B cell (primary cell): ENCODE results near the gene LMNTD2. TPM values are rescaled to one million over a fixed set of nuclear protein-coding genes. Genes with fewer than 3 reads are reported as not detected.

Experiments
- ATAC-seq: fragments of 200-7000 bp; cut with Tn5 transposase; one replicate; pipeline ENCODE4 v1.10.0; 2021; ENCODE audit warnings: low read depth, mild to moderate bottlenecking, moderate number of reproducible peaks, moderate library complexity
- CTCF ChIA-PET: fragments of 350-600 bp; sonication (Branson Sonifier 250); formaldehyde crosslinking; loops from one replicate; lab custom pipeline; 2021; ENCODE audit warnings: antibody characterized with exemption, inconsistent platforms; lab: Charles Lee
- POLR2A ChIA-PET: fragments of 350-600 bp; sonication (Branson Sonifier 250); formaldehyde crosslinking; loops from one replicate; lab custom pipeline; 2021; ENCODE audit warnings: antibody characterized with exemption; lab: Charles Lee
- DNase-seq: peaks from one replicate; pipeline ENCODE4 v3.0.0; 2013
- H2AFZ ChIP-seq: 2 replicates; pipeline ENCODE4 v1.6.1; 2012; ENCODE audit warnings: mild to moderate bottlenecking, low read depth, low read length; ENCODE audit not compliant: insufficient read depth, poor library complexity, severe bottlenecking
- H3K27ac ChIP-seq, 2 donors: 1 replicate in 1 of 2; 2 replicates in 1 of 2; pipeline ENCODE4 v1.5.1; 2012 to 2013; ENCODE audit warnings: low read length in 2 of 2, mild to moderate bottlenecking in 2 of 2, moderate library complexity in 1 of 2
- H3K27me3 ChIP-seq, 4 experiments: fragments of 200-600 bp in 1 of 4; sonication (generic) in 1 of 4; replicated peaks in 1 of 4; 1 replicate in 2 of 4; 2 replicates in 2 of 4; pipeline versions ENCODE4 v1.6.1 to v1.7.0; 2013 to 2016; ENCODE audit warnings: low read length in 3 of 4, mild to moderate bottlenecking in 2 of 4, mixed read lengths in 1 of 4, moderate library complexity in 1 of 4; ENCODE audit not compliant: insufficient read depth in 4 of 4, control insufficient read depth in 3 of 4; ENCODE audit errors: control extremely low read depth in 1 of 4
- H3K36me3 ChIP-seq, 2 experiments: replicated peaks in 1 of 2; 1 replicate in 1 of 2; 2 replicates in 1 of 2; pipeline versions ENCODE4 v1.6.1 to v1.7.1; 2013; ENCODE audit warnings: low read length in 1 of 2; ENCODE audit not compliant: insufficient read depth in 2 of 2, control insufficient read depth in 1 of 2; ENCODE audit errors: control extremely low read depth in 1 of 2, extremely low read depth in 1 of 2
- H3K4me1 ChIP-seq, 2 donors: fragments of 200-600 bp in 1 of 2; sonication (generic) in 1 of 2; 1 replicate in 1 of 2; 2 replicates in 1 of 2; pipeline versions ENCODE4 v1.5.1 to v1.6.1; 2013 to 2017; ENCODE audit warnings: low read length in 2 of 2; ENCODE audit not compliant: control insufficient read depth in 2 of 2, insufficient read depth in 2 of 2
- H3K4me2 ChIP-seq: replicated peaks from 2 replicates; pipeline ENCODE3; 2012; ENCODE audit warnings: mild to moderate bottlenecking, low read depth, low read length; ENCODE audit not compliant: poor library complexity, severe bottlenecking
- H3K4me3 ChIP-seq, 5 experiments: fragments of 200-600 bp in 1 of 5; sonication (generic) in 1 of 5; 1 replicate in 3 of 5; 2 replicates in 2 of 5; pipeline versions ENCODE4 v1.5.1 to v1.7.0; 2011 to 2016; ENCODE audit warnings: low read length in 4 of 5, mild to moderate bottlenecking in 4 of 5, low read depth in 2 of 5, control low read depth in 1 of 5, moderate library complexity in 1 of 5; ENCODE audit not compliant: insufficient read depth in 1 of 5; ENCODE audit errors: control extremely low read depth in 1 of 5, extremely low read depth in 1 of 5
- H3K79me2 ChIP-seq: fragments of 200-600 bp; sonication (generic); one replicate; pipeline ENCODE4 v1.6.0; 2016; ENCODE audit warnings: low read length; ENCODE audit not compliant: control insufficient read depth, insufficient read depth
- H3K9ac ChIP-seq: fragments of 200-600 bp; sonication (generic); 2 replicates; pipeline ENCODE4 v1.6.1; 2017; ENCODE audit warnings: mild to moderate bottlenecking, low read length, moderate library complexity
- H3K9me3 ChIP-seq, 3 donors: one replicate each; pipeline versions ENCODE4 v1.6.1 to v1.7.1; 2013; ENCODE audit warnings: low read length in 2 of 3; ENCODE audit not compliant: control insufficient read depth in 2 of 3, insufficient read depth in 1 of 3; ENCODE audit errors: control extremely low read depth in 1 of 3
- H4K20me1 ChIP-seq: 2 replicates; pipeline ENCODE4 v1.6.0; 2012; ENCODE audit warnings: mild to moderate bottlenecking, low read length; ENCODE audit not compliant: insufficient read depth, control insufficient read depth, poor library complexity, severe bottlenecking
- H3K27ac Mint-ChIP-seq: one replicate; pipeline ENCODE4 v1.8.0; 2021; ENCODE audit warnings: mixed read lengths
- H3K27me3 Mint-ChIP-seq: one replicate; pipeline ENCODE4 v1.8.0; 2021; ENCODE audit warnings: mixed read lengths
- H3K4me1 Mint-ChIP-seq: one replicate; pipeline ENCODE4 v1.8.0; 2021; ENCODE audit warnings: mixed read lengths
- H3K4me3 Mint-ChIP-seq: one replicate; pipeline ENCODE4 v1.8.0; 2021; ENCODE audit warnings: mixed read lengths
- H3K9me3 Mint-ChIP-seq: one replicate; pipeline ENCODE4 v1.8.0; 2022; ENCODE audit warnings: mixed read lengths; ENCODE audit not compliant: insufficient read depth
- EZH2 ChIP-seq: IDR thresholded peaks from 2 replicates; pipeline ENCODE4 v1.6.1; 2012; ENCODE audit warnings: borderline replicate concordance, low read depth, mild to moderate bottlenecking, moderate library complexity, low read length; ENCODE audit not compliant: insufficient read depth, poor library complexity, severe bottlenecking
- WGBS: methylation state at CpG from one replicate; pipeline ENCODE4 v1.1.5; 2013; ENCODE audit warnings: missing lambda C conversion rate; ENCODE audit not compliant: insufficient coverage; 5-methylcytosine and 5-hydroxymethylcytosine counted together
- intact Hi-C: fragments of 100-400 bp; cut with micrococcal nuclease; formaldehyde crosslinking; loops from one replicate; pipeline ENCODE4 v1.10.0; 2022
- polyA plus RNA-seq: library from polyadenylated mRNA; depleted of rRNA; stranded (reverse); fragments of >200 nt; gene quantifications from 2 replicates; pipeline ENCODE4 v1.2.3, GENCODE V29; 2012
- total RNA-seq, 2 donors: library from RNA; stranded (reverse); fragments of 120-200 nt in 1 of 2; gene quantifications; 1 replicate in 1 of 2; 2 replicates in 1 of 2; pipeline versions ENCODE4 v1.2.3 to v1.2.4, GENCODE V29; 2013 to 2022
- TF ChIP-seq, protein P1 (sequence below): fragments of 200-600 bp; IDR thresholded peaks from one replicate; pipeline ENCODE4 v1.8.0; 2022; ENCODE audit warnings: antibody characterized with exemption, mild to moderate bottlenecking

LMNTD2 gene
- total and polyA plus RNA-seq, 2 donors (not counting 1 experiment from before 2014, with no cell fraction given), result 21.4 to 29.6 TPM

DNA sequence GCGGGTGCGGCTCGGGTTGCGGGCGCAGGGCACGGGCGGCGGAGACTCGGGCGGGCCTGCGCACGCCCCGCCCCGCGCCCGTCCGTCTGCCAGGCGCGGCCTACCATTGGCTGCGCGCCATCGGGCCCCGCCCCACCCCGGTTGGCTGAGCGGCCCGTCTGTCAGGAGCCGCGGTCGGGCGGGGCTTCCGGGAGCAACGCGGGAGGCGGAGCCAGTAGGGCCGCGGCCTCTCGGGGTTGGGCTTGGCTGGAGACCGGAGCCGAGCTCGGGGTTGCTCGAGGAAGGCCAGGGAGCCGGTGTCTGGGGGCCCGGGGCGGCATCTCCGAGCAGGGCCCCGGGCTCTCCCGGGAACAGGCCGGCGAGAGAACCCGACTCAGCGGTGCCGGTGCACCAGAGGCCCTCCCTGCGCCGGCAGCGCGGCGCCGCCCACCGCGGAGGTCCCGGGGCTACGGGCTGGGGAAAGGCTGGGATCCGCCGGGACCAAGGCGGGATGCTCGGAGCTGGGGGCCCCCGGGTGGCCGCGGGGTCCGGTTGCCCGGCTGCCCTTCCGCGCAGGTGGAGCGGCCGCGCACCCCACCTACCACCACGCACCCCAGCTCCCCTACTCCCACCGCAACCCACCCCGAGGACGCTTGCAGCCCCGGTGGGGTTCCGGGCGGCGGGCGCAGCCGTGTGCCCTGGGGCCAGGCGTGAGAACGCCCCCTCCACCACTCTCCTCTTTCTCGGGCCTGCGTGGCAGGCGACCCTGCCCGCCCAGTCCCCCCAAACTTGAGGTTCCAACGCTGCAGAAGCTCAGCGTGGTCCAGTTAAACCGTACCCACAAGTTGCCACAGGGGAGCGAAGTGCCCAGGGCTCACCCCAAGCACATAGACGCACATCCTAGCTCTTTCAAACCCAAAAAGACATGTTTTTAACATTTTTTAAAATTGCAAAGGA, 24.8 kb downstream of the LMNTD2 start, which contains the start of gene HRAS:
HRAS (minus strand) TSS at position 58 of the 936 bp plus-strand sequence.
- intact Hi-C loops, result loop anchor here (2.0 to 5.0 kb wide), 5 partner anchors 33 to 772 kb away; partner anchors contain the start of genes BET1L, RIC8A, SLC25A22 and TOLLIP
- Histone ChIP-seq H2AFZ (peak within 1 kb of the TSS; percentile 71), H4K20me1 (peaks cover 36% of the 10 kb centered on the region), H3K9me3 (no peaks in the 10 kb centered on the region), H3K4me1 (peaks cover 17 to 35% of the 10 kb centered on the region in 2 donors), H3K9ac (peak within 1 kb of the TSS; percentile 86), H3K36me3 (peaks cover 0 to 25% of the 10 kb centered on the region in 2 experiments), H3K27ac (peak within 1 kb of the TSS; percentile 99), H3K79me2 (peaks cover 43% of the 10 kb centered on the region), H3K4me2 (peak within 1 kb of the TSS; percentile 99), H3K4me3 (peak within 1 kb of the TSS; percentile 68 to 80 (median 72)), H3K27me3 (no peaks in the 10 kb centered on the region)
- H3K4me3 Mint-ChIP-seq, result peak within 1 kb of the TSS; percentile 97
- WGBS, result under 1% methylated on average over 97 of the region's 97 CpGs
- DNase-seq (peak; percentile 96), ATAC-seq (peak; percentile 76)
- TF ChIP-seq EZH2, result no peak
- TF ChIP-seq, protein P1, sequence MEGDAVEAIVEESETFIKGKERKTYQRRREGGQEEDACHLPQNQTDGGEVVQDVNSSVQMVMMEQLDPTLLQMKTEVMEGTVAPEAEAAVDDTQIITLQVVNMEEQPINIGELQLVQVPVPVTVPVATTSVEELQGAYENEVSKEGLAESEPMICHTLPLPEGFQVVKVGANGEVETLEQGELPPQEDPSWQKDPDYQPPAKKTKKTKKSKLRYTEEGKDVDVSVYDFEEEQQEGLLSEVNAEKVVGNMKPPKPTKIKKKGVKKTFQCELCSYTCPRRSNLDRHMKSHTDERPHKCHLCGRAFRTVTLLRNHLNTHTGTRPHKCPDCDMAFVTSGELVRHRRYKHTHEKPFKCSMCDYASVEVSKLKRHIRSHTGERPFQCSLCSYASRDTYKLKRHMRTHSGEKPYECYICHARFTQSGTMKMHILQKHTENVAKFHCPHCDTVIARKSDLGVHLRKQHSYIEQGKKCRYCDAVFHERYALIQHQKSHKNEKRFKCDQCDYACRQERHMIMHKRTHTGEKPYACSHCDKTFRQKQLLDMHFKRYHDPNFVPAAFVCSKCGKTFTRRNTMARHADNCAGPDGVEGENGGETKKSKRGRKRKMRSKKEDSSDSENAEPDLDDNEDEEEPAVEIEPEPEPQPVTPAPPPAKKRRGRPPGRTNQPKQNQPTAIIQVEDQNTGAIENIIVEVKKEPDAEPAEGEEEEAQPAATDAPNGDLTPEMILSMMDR, result no peak
- peaks cover 20% of the 10 kb centered on the region for H3K4me1 Mint-ChIP-seq
- peak within 1 kb of the TSS; percentile 99 for H3K27ac Mint-ChIP-seq
- H3K9me3 Mint-ChIP-seq, result no peaks in the 10 kb centered on the region
- no peaks in the 10 kb centered on the region for H3K27me3 Mint-ChIP-seq
- ChIA-PET CTCF (interaction anchor here (0.6 to 1.8 kb wide), 11 partner anchors 9 to 255 kb away, joined by 3 to 9 read pairs (median 3); partner anchors contain the start of genes IRF7 and PHRF1), POLR2A (interaction anchor here (0.6 to 3.0 kb wide), 21 partner anchors 17 to 329 kb away, joined by 3 to 26 read pairs (median 5); partner anchors contain the start of genes BET1L, DEAF1, IRF7 and PHRF1)
